GM12891 (cell line): Measurements from ENCODE around the gene GABRP. TPM values are rescaled to one million over a fixed set of nuclear protein-coding genes. Genes with fewer than 3 reads are reported as not detected.

ENCODE experiments used
- DNase-seq: peaks from one replicate; pipeline ENCODE4 v3.0.0; 2011; ENCODE audit warnings: low spot score; ENCODE audit not compliant: insufficient read length
- FAIRE-seq: peaks from 2 replicates; lab custom pipeline; 2011; peaks lifted over from hg19 to GRCh38; lab: Jason Lieb, UNC
- PAX5 ChIP-seq: IDR thresholded peaks from 2 replicates; pipeline ENCODE4 v1.6.1; 2011; ENCODE audit warnings: low read length, moderate library complexity, mild to moderate bottlenecking; ENCODE audit not compliant: insufficient read depth, severe bottlenecking
- POLR2A ChIP-seq: IDR thresholded peaks from 2 replicates; pipeline ENCODE4 v1.6.1; 2011; ENCODE audit warnings: low read depth, low read length, control low read depth
- POLR2AphosphoS5 ChIP-seq: IDR thresholded peaks from 2 replicates; pipeline ENCODE4 v1.6.1; 2011; ENCODE audit warnings: low read depth, low read length, control low read depth
- POU2F2 ChIP-seq: IDR thresholded peaks from 2 replicates; pipeline ENCODE4 v1.6.1; 2011; ENCODE audit warnings: low read depth, mild to moderate bottlenecking, control low read depth, low read length, moderate library complexity
- SPI1 ChIP-seq: IDR thresholded peaks from 2 replicates; pipeline ENCODE4 v1.6.1; 2011; ENCODE audit warnings: low read depth, low read length, control low read depth
- TAF1 ChIP-seq: IDR thresholded peaks from 2 replicates; pipeline ENCODE4 v1.6.1; 2011; ENCODE audit warnings: low read depth, low read length, control low read depth
- polyA plus RNA-seq: library from polyadenylated mRNA; unstranded; fragments of >200 nt; gene quantifications from one replicate; pipeline ENCODE4 v1.2.1, GENCODE V29; 2012; ENCODE audit warnings: low read depth, missing spikeins, inconsistent platforms; ENCODE audit not compliant: missing spikeins

GABRP gene, protein sequence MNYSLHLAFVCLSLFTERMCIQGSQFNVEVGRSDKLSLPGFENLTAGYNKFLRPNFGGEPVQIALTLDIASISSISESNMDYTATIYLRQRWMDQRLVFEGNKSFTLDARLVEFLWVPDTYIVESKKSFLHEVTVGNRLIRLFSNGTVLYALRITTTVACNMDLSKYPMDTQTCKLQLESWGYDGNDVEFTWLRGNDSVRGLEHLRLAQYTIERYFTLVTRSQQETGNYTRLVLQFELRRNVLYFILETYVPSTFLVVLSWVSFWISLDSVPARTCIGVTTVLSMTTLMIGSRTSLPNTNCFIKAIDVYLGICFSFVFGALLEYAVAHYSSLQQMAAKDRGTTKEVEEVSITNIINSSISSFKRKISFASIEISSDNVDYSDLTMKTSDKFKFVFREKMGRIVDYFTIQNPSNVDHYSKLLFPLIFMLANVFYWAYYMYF
- polyA plus RNA-seq = not detected

- no peak for TF ChIP-seq PAX5
- no peak for TF ChIP-seq SPI1
- no peak for TF ChIP-seq TAF1
- TF ChIP-seq POLR2A = no peak
- TF ChIP-seq POU2F2 = no peak
- TF ChIP-seq POLR2AphosphoS5 = no peak
- no peak for DNase-seq
- FAIRE-seq = no peak
Observed at GRCh38 chr5:170783498-170784247, at the start of gene GABRP. Gene GABRP (plus strand): TSS chr5:170783725. CDS start chr5:170788616, 4,891 bp downstream.

DNA sequence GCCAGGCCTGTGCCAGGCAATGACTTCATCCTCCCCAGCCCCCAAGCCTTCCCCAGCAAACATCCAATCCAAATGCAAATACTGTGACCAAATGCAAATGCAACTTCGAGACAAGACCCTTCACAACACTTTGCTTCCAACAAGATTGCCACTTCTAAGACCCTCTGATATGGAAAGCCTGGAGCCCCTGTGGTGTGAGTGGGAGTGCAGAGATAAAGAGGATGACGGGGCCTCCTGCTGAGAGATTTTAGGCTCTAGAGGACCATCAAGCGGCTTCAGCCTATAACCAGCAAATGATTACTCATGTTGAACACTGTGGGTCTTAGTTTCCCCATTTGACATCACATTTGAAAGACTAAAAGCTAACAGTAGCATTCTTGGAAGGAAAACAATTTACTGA, 46.6 kb upstream of the GABRP start:
- no peak for DNase-seq

DNA sequence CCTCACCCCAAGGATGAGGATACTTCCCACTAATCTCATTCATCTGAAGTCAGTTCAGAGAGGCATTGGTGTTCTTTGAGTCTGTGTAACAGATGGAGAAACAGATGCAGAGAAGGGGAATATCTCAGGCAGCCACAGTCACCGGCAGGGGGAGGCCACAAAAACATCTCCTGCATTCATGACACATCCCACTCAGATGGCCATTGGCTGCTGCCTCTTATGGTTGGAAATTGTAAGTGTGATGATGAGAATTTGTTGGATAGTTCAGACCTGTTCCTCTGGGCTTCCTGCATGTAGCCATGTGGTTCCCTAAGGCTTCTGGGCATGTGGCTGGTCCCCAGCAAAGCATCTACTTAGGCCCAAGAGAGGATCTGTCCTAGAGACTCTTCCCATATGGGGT, 45.9 kb upstream of the GABRP start:
- DNase-seq = no peak
- no peak for FAIRE-seq
- TF ChIP-seq POLR2AphosphoS5 (no peak), POU2F2 (no peak), SPI1 (no peak), PAX5 (no peak), POLR2A (no peak), TAF1 (no peak)

More for the DNA sequence above, 46.6 kb upstream of the GABRP start:
- TF ChIP-seq POLR2A = no peak
- TF ChIP-seq POLR2AphosphoS5 = no peak
- no peak for TF ChIP-seq SPI1
- TF ChIP-seq TAF1 = no peak
- TF ChIP-seq POU2F2 = no peak
- no peak for TF ChIP-seq PAX5
- no peak for FAIRE-seq

- no peak for FAIRE-seq
- TF ChIP-seq POLR2AphosphoS5 (no peak), PAX5 (no peak), SPI1 (no peak), POU2F2 (no peak), POLR2A (no peak), TAF1 (no peak)
- DNase-seq = no peak
Observed at GRCh38 chr5:170738840-170739239, 44.7 kb upstream of the GABRP start.

- no peak for DNase-seq
- FAIRE-seq = no peak
- TF ChIP-seq POLR2AphosphoS5 (no peak), POU2F2 (no peak), SPI1 (no peak), POLR2A (no peak), TAF1 (no peak), PAX5 (no peak)
Observed at GRCh38 chr5:170739446-170739845, 44.1 kb upstream of the GABRP start.

GRCh38 chr5:170740551-170741205, 42.8 kb upstream of the GABRP start:
- FAIRE-seq (no peak), DNase-seq (no peak)

GRCh38 chr5:170741801-170742200, 41.7 kb upstream of the GABRP start:
- DNase-seq = no peak
- TF ChIP-seq POLR2AphosphoS5 = no peak
- TF ChIP-seq POU2F2 = no peak
- TF ChIP-seq PAX5 = no peak
- no peak for TF ChIP-seq POLR2A
- no peak for TF ChIP-seq SPI1
- TF ChIP-seq TAF1 = no peak
- FAIRE-seq = no peak

More at GRCh38 chr5:170740551-170741205, 42.8 kb upstream of the GABRP start:
- no peak for TF ChIP-seq PAX5
- TF ChIP-seq SPI1 = no peak
- TF ChIP-seq TAF1 = no peak
- no peak for TF ChIP-seq POLR2AphosphoS5
- TF ChIP-seq POLR2A = no peak
- TF ChIP-seq POU2F2 = no peak

- TF ChIP-seq TAF1 (no peak), POU2F2 (no peak), POLR2A (no peak), POLR2AphosphoS5 (no peak), PAX5 (no peak), SPI1 (no peak)
- no peak for FAIRE-seq
- DNase-seq = no peak
Observed at GRCh38 chr5:170743876-170744212, 39.7 kb upstream of the GABRP start.

- TF ChIP-seq TAF1 = no peak
- TF ChIP-seq SPI1 = no peak
- DNase-seq (no peak), FAIRE-seq (no peak)
Observed at GRCh38 chr5:170745481-170746071, 37.9 kb upstream of the GABRP start.
